ENCODE measurements around the gene COX19. TPM values are rescaled to one million over a fixed set of nuclear protein-coding genes. Genes with fewer than 3 reads are reported as not detected.

The COX19 gene
- polyA plus RNA-seq, 1 of the 3 experiments (the other 2 are of a cell fraction) = 7.6 TPM

- H3K9ac ChIP-seq = no peak overlapping the region
- no peak overlapping the region for H2AFZ ChIP-seq (ENCODE audit: low read depth)
- H3K4me2 ChIP-seq = no peak overlapping the region
- ChIA-PET CTCF (interaction anchor here (1.1 to 8.4 kb wide), 7 partner anchors 14 to 199 kb away, joined by 3 to 134 read pairs (median 13); partner anchors contain the start of gene GPER1), POLR2A (no interaction called here)
- no peaks in the 10 kb centered on the region for H3K9me2 ChIP-seq
- peaks cover 2 to 3% of the 10 kb centered on the region in 2 experiments for H3K36me3 ChIP-seq (replicated peaks in 1 of 2; ENCODE audit: control insufficient read depth in 1 of 2, insufficient read depth in 2 of 2, low read length in 1 of 2)
- no peak for DNase-seq
- H3K27ac ChIP-seq (ENCODE audit: low read depth in 2 of 2, low read length in 1 of 2) = no peak overlapping the region
- WGBS (ENCODE audit: low lambda C conversion rate) = 90% methylated on average over 7 of the region's 7 CpGs
- TF ChIP-seq EZH2phosphoT487 (IDR thresholded peaks at IDR 0.05; ENCODE audit: borderline replicate concordance, low read depth) (no peak), NFIC (IDR thresholded peaks at IDR 0.05; ENCODE audit: borderline replicate concordance) (no peak), EP300 (IDR thresholded peaks at IDR 0.05; ENCODE audit: borderline replicate concordance in 1 of 2, low read depth in 1 of 2, low read length in 1 of 2) (no peak), RAD21 (IDR thresholded peaks at IDR 0.05; ENCODE audit: low read length) (no peak), REST (IDR thresholded peaks at IDR 0.05; ENCODE audit: low read depth, low read length) (no peak), USF1 (IDR thresholded peaks at IDR 0.05; ENCODE audit: borderline replicate concordance, low read depth) (no peak), TCF12 (IDR thresholded peaks at IDR 0.05) (no peak), TEAD4 (IDR thresholded peaks at IDR 0.05; ENCODE audit: borderline replicate concordance, insufficient read depth) (no peak), GATA2 (CRISPR knock-in tag; IDR thresholded peaks at IDR 0.05) (no peak), GABPA (IDR thresholded peaks at IDR 0.05; ENCODE audit: low read depth) (no peak), MAX (IDR thresholded peaks at IDR 0.05; ENCODE audit: low read depth) (no peak)
- peaks cover 23% of the 10 kb centered on the region for H3K79me2 ChIP-seq (ENCODE audit: insufficient read depth)
- H3K9me3 ChIP-seq = no peaks in the 10 kb centered on the region
- peaks cover 10 to 12% of the 10 kb centered on the region in 2 experiments; a peak in 2 of 4 replicates for H3K4me1 ChIP-seq (ENCODE audit: control insufficient read depth in 1 of 2, insufficient read depth in 2 of 2, low read depth in 1 of 2, low read length in 1 of 2)
- H3K27me3 ChIP-seq (ENCODE audit: insufficient read depth) = no peaks in the 10 kb centered on the region
- no peak overlapping the region for H3K4me3 ChIP-seq (ENCODE audit: low read depth in 2 of 2, low read length in 1 of 2)
- peaks cover 19% of the 10 kb centered on the region for H4K20me1 ChIP-seq (ENCODE audit: insufficient read depth)
- H3F3A ChIP-seq (replicated peaks; ENCODE audit: insufficient read depth) = peaks cover 3% of the 10 kb centered on the region
These were observed 2.6 kb upstream of the COX19 start for GRCh38 chr7:978049-978346.

GRCh38 chr7:977326-978048 is 2.1 kb upstream of the COX19 start:
- POLR2A ChIA-PET = no interaction called here
- Histone ChIP-seq H3K27me3 (ENCODE audit: insufficient read depth) (no peaks in the 10 kb centered on the region), H4K20me1 (ENCODE audit: insufficient read depth) (peaks cover 24% of the 10 kb centered on the region), H3K9me2 (no peaks in the 10 kb centered on the region), H2AFZ (ENCODE audit: low read depth) (no peak overlapping the region), H3K79me2 (ENCODE audit: insufficient read depth) (peaks cover 28% of the 10 kb centered on the region), H3F3A (replicated peaks; ENCODE audit: insufficient read depth) (peaks cover 7% of the 10 kb centered on the region), H3K36me3 (replicated peaks in 1 of 2; ENCODE audit: control insufficient read depth in 1 of 2, insufficient read depth in 2 of 2, low read length in 1 of 2) (peaks cover 7 to 8% of the 10 kb centered on the region in 2 experiments), H3K4me2 (no peak overlapping the region), H3K4me3 (ENCODE audit: low read depth in 2 of 2, low read length in 1 of 2) (no peak overlapping the region), H3K4me1 (ENCODE audit: control insufficient read depth in 1 of 2, insufficient read depth in 2 of 2, low read depth in 1 of 2, low read length in 1 of 2) (peaks cover 10 to 12% of the 10 kb centered on the region in 2 experiments; a peak in 2 of 4 replicates), H3K9ac (no peak overlapping the region), H3K27ac (ENCODE audit: low read depth in 2 of 2, low read length in 1 of 2) (no peak overlapping the region), H3K9me3 (no peaks in the 10 kb centered on the region)
- 80% methylated on average over 19 of the region's 19 CpGs for WGBS (ENCODE audit: low lambda C conversion rate)
- CTCF ChIA-PET = interaction anchor here (1.1 to 8.4 kb wide), 7 partner anchors 13 to 200 kb away, joined by 3 to 134 read pairs (median 13); partner anchors contain the start of gene GPER1
- TF ChIP-seq USF1 (IDR thresholded peaks at IDR 0.05; ENCODE audit: borderline replicate concordance, low read depth) = no peak
- no peak for DNase-seq
